ENCODE results near the gene INSRR.

INSRR gene

DNA sequence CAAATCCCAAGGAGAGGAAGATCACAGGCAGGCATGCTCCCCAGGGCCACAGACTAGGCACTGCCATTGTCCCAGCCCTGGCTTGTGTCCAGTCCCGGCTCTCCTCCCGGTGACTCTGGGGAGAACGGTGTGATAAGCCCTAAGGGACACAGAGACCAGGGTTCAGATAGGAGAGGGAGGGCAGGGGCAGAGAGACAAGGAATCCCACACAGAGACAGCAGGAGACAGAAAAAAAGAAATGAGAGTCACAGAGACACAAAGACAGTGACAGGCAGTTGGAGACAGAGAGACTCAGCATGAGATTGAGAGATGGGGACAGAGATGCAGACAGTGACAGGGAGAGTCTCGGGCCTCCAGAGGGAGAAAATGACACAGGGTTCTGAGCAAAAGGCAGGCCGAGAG, 361 bp downstream of the INSRR start:
- TF ChIP-seq FOXP2 (optimal IDR thresholded peaks at IDR 0.05; ENCODE audit: borderline replicate concordance, extremely low read depth, extremely low read length, insufficient read depth): no peak
- TF ChIP-seq SIN3A (IDR thresholded peaks at IDR 0.05; ENCODE audit: borderline replicate concordance, insufficient read depth, low read length): no peak
- TF ChIP-seq TAF1 (IDR thresholded peaks at IDR 0.05; ENCODE audit: borderline replicate concordance, insufficient read depth, low read length): no peak
- no peak for TF ChIP-seq POLR2AphosphoS5 (IDR thresholded peaks at IDR 0.05; ENCODE audit: low read depth, low read length)
- TF ChIP-seq, protein P1, sequence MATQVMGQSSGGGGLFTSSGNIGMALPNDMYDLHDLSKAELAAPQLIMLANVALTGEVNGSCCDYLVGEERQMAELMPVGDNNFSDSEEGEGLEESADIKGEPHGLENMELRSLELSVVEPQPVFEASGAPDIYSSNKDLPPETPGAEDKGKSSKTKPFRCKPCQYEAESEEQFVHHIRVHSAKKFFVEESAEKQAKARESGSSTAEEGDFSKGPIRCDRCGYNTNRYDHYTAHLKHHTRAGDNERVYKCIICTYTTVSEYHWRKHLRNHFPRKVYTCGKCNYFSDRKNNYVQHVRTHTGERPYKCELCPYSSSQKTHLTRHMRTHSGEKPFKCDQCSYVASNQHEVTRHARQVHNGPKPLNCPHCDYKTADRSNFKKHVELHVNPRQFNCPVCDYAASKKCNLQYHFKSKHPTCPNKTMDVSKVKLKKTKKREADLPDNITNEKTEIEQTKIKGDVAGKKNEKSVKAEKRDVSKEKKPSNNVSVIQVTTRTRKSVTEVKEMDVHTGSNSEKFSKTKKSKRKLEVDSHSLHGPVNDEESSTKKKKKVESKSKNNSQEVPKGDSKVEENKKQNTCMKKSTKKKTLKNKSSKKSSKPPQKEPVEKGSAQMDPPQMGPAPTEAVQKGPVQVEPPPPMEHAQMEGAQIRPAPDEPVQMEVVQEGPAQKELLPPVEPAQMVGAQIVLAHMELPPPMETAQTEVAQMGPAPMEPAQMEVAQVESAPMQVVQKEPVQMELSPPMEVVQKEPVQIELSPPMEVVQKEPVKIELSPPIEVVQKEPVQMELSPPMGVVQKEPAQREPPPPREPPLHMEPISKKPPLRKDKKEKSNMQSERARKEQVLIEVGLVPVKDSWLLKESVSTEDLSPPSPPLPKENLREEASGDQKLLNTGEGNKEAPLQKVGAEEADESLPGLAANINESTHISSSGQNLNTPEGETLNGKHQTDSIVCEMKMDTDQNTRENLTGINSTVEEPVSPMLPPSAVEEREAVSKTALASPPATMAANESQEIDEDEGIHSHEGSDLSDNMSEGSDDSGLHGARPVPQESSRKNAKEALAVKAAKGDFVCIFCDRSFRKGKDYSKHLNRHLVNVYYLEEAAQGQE (IDR thresholded peaks at IDR 0.05; ENCODE audit: insufficient read depth in 1 of 2, low read depth in 2 of 2, low read length in 2 of 2): no peak

DNA sequence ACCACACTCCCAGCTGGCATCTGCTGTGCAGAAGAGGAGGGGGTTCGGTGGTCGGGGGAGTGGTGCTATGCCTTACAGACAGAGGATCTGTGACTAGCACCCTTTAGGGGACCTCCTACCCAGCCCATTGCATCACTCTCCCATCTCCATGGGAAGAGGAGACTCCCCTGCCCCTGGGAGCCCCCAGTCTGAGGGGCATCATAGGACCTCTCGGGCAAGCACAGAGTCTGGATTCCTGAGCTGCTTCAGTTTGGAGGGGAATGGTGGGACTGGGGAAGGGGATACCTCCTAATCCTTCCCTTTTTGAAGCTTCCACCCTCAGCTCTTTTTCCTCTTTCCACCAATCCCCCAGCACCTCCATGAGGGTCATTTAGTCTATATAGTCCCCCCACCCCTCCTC, 1.4 kb downstream of the INSRR start:
- TF ChIP-seq POLR2AphosphoS5 (IDR thresholded peaks at IDR 0.05; ENCODE audit: low read depth, low read length) (no peak), FOXP2 (optimal IDR thresholded peaks at IDR 0.05; ENCODE audit: borderline replicate concordance, extremely low read depth, extremely low read length, insufficient read depth) (no peak), TAF1 (IDR thresholded peaks at IDR 0.05; ENCODE audit: borderline replicate concordance, insufficient read depth, low read length) (no peak), SIN3A (IDR thresholded peaks at IDR 0.05; ENCODE audit: borderline replicate concordance, insufficient read depth, low read length) (no peak)
- TF ChIP-seq, protein P1 (IDR thresholded peaks at IDR 0.05; ENCODE audit: insufficient read depth in 1 of 2, low read depth in 2 of 2, low read length in 2 of 2): no peak

DNA sequence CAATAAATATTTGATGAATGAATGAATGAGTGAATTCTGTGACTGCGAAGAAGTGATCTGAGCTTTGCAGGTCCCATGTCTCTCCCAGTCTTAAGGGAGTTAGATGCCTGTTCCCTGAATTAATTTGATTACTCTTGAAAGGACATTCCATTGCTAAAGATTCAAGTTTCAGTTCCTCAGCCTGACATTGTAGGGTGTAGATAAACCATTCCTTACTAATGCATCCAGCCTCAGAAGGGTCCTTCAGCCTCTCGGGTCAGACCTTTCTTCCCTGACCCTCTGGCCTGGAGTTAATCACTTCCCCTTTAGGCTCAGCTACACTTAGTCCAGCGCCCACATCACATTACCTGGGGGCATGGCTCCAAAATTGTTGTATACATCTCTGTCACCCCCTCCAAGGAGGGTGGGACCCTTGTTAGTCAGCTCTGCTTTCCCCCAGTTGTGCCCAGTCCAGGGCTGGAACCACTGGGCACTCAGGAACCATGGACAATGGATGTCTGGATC, 2.6 kb downstream of the INSRR start:
- TF ChIP-seq, protein P1 (IDR thresholded peaks at IDR 0.05; ENCODE audit: insufficient read depth in 1 of 2, low read depth in 2 of 2, low read length in 2 of 2): no peak
- TF ChIP-seq FOXP2 (optimal IDR thresholded peaks at IDR 0.05; ENCODE audit: borderline replicate concordance, extremely low read depth, extremely low read length, insufficient read depth) (no peak), SIN3A (IDR thresholded peaks at IDR 0.05; ENCODE audit: borderline replicate concordance, insufficient read depth, low read length) (no peak), POLR2AphosphoS5 (IDR thresholded peaks at IDR 0.05; ENCODE audit: low read depth, low read length) (no peak), TAF1 (IDR thresholded peaks at IDR 0.05; ENCODE audit: borderline replicate concordance, insufficient read depth, low read length) (no peak)

DNA sequence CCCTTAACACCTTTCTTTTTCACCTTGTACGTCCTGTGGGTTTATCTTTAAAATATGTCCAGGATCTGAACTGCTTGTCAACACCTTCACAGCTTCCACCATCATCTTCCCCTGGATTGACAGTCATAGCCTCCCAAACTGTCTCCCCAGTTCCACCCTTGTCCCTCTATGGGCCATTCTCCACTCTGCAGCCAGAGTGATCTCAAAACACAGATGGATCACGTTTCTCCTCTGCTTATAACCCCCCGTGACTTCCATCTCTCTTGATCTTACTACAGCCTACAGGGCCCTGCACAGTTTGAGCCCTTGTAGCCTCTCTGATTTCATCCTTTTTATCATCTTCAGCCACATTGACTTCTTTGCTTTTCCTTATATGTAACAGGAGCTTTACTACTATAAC, 4.3 kb downstream of the INSRR start:
- TF ChIP-seq TAF1 (IDR thresholded peaks at IDR 0.05; ENCODE audit: borderline replicate concordance, insufficient read depth, low read length) (no peak), FOXP2 (optimal IDR thresholded peaks at IDR 0.05; ENCODE audit: borderline replicate concordance, extremely low read depth, extremely low read length, insufficient read depth) (no peak), POLR2AphosphoS5 (IDR thresholded peaks at IDR 0.05; ENCODE audit: low read depth, low read length) (no peak), SIN3A (IDR thresholded peaks at IDR 0.05; ENCODE audit: borderline replicate concordance, insufficient read depth, low read length) (no peak)
- TF ChIP-seq, protein P1 (IDR thresholded peaks at IDR 0.05; ENCODE audit: insufficient read depth in 1 of 2, low read depth in 2 of 2, low read length in 2 of 2): no peak

DNA sequence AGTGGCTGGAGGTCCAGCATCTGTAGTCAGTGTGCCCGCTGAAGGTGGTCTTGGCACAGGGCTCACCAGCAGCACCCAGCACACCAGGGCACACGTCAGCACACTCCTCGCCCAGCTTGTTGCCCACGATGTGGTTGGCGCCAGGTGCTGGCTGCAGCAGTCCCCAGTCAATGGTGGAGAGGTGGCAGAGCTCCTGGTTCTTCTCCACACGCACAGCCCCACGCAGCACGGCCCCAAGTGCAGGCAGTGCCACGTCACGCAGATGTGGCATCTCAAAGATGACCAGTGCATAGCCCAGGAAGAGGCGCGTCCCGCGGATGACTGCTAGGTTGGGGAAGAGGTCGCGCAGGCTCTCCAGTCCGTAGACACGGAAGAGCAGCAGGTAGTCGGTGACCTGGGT, 5.2 kb downstream of the INSRR start:
- TF ChIP-seq SIN3A (IDR thresholded peaks at IDR 0.05; ENCODE audit: borderline replicate concordance, insufficient read depth, low read length) (no peak), POLR2AphosphoS5 (IDR thresholded peaks at IDR 0.05; ENCODE audit: low read depth, low read length) (no peak), TAF1 (IDR thresholded peaks at IDR 0.05; ENCODE audit: borderline replicate concordance, insufficient read depth, low read length) (no peak)
- TF ChIP-seq, protein P1 (IDR thresholded peaks at IDR 0.05; ENCODE audit: insufficient read depth in 1 of 2, low read depth in 2 of 2, low read length in 2 of 2): no peak

Data from PFSK-1 (cell line).